WERI-Rb-1 (cell line): ENCODE measurements around the gene STYXL1.

ENCODE experiments used
- DNase-seq: peaks from one replicate; pipeline ENCODE4 v3.0.0-alpha.2; 2020
- H3K27ac ChIP-seq: fragments of 250-450 bp; sonication (Bioruptor Pico); 2 replicates; pipeline ENCODE4 v1.5.1; 2020; ENCODE audit warnings: mild to moderate bottlenecking, moderate library complexity
- H3K27me3 ChIP-seq: fragments of 250-450 bp; sonication (Bioruptor Pico); 2 replicates; pipeline ENCODE4 v1.5.1; 2021; ENCODE audit warnings: mild to moderate bottlenecking, low read depth, moderate library complexity; ENCODE audit not compliant: insufficient read depth, severe bottlenecking
- H3K36me3 ChIP-seq: fragments of 250-450 bp; sonication (Bioruptor Pico); 2 replicates; pipeline ENCODE4 v1.5.1; 2020; ENCODE audit warnings: mild to moderate bottlenecking, moderate library complexity
- H3K4me3 ChIP-seq: 2 replicates; pipeline ENCODE4 v1.5.1; 2011; ENCODE audit warnings: low read depth, mild to moderate bottlenecking, control low read depth, low read length
- H3K9me3 ChIP-seq: fragments of 250-450 bp; sonication (Bioruptor Pico); 2 replicates; pipeline ENCODE4 v1.5.1; 2021; ENCODE audit warnings: mild to moderate bottlenecking, moderate library complexity; ENCODE audit not compliant: severe bottlenecking
- CTCF ChIP-seq: IDR thresholded peaks from 2 replicates; pipeline ENCODE4 v1.5.1; 2011; ENCODE audit warnings: low read depth, mild to moderate bottlenecking, control low read depth, inconsistent platforms, low read length

STYXL1 gene

GRCh38 chr7:75962607-75963380 is 85.0 kb downstream of the STYXL1 start:
- peaks cover 9% of the 10 kb centered on the region for H3K36me3 ChIP-seq
- H3K27ac ChIP-seq, result no peak overlapping the region
- TF ChIP-seq CTCF, result no peak
- no peak for DNase-seq
- H3K9me3 ChIP-seq, result no peaks in the 10 kb centered on the region
- no peak overlapping the region for H3K4me3 ChIP-seq
- H3K27me3 ChIP-seq, result no peaks in the 10 kb centered on the region

GRCh38 chr7:75961218-75961617 is 86.6 kb downstream of the STYXL1 start:
- Histone ChIP-seq H3K27ac (no peak overlapping the region), H3K4me3 (no peak overlapping the region), H3K27me3 (no peaks in the 10 kb centered on the region), H3K36me3 (peaks cover 16% of the 10 kb centered on the region), H3K9me3 (no peaks in the 10 kb centered on the region)
- peak; percentile 60 for TF ChIP-seq CTCF
- no peak for DNase-seq

- Histone ChIP-seq H3K9me3 (no peaks in the 10 kb centered on the region), H3K27me3 (no peaks in the 10 kb centered on the region), H3K36me3 (peaks cover 24% of the 10 kb centered on the region), H3K27ac (no peak overlapping the region), H3K4me3 (no peak overlapping the region)
- no peak for TF ChIP-seq CTCF
- DNase-seq, result no peak
Observed at GRCh38 chr7:75960372-75960771, 87.4 kb downstream of the STYXL1 start.

- H3K9me3 ChIP-seq, result no peaks in the 10 kb centered on the region
- H3K27ac ChIP-seq, result no peak overlapping the region
- no peak overlapping the region for H3K4me3 ChIP-seq
- no peak for DNase-seq
- no peak for TF ChIP-seq CTCF
- H3K27me3 ChIP-seq, result no peaks in the 10 kb centered on the region
- peaks cover 29% of the 10 kb centered on the region for H3K36me3 ChIP-seq
Observed at GRCh38 chr7:75958802-75959543, 88.8 kb downstream of the STYXL1 start.

DNA sequence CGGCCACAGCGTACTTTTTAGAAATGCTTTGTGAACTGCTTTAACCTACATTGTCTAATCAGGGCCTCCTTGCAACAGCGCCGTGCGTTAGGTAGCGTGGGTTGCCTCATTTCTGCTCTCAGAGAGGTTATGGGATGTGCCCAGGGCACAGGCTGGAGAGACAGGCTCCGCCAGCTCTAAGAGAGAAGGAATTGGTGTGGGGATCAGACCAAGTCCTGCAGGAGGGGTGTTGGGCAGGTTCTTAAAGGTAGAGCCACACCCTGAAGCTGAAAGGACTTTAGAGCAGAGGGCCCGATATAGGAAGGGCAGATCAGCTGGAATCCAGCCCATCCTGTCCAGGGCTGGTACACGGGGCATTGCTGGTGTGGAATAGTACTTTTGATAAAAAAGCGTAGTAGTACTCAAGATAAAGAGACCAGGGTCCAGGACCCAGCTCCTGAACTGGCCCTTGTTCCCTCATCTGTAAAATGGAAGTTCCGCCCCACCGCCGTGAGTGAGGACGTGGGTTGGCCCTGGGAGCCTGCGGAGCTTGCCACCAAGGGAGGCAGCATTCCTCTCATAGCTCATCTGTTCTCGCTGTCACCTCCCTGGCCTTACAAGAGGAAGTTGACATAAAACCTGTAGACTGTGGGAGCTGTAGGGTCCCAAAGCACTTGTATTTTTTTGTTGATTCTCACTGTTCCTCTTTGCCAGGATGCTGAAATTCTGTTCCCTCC is 90.6 kb downstream of the STYXL1 start:
- H3K4me3 ChIP-seq, result no peak overlapping the region
- H3K27me3 ChIP-seq, result no peaks in the 10 kb centered on the region
- no peak overlapping the region for H3K27ac ChIP-seq
- H3K36me3 ChIP-seq, result peaks cover 33% of the 10 kb centered on the region
- TF ChIP-seq CTCF, result no peak
- no peak for DNase-seq
- H3K9me3 ChIP-seq, result no peaks in the 10 kb centered on the region
